CD14-positive monocyte (primary cell): Measurements from ENCODE around the gene PPM1G. TPM values are rescaled to one million over a fixed set of nuclear protein-coding genes. Genes with fewer than 3 reads are reported as not detected.

ENCODE experiments used
- DNase-seq, 3 donors: peaks; one replicate each; pipeline ENCODE4 v3.0.0-alpha.2; 2011 to 2022
- H2AFZ ChIP-seq: 2 replicates; pipeline ENCODE4 v1.6.0; 2012; ENCODE audit warnings: mild to moderate bottlenecking, low read depth, low read length, inconsistent platforms; ENCODE audit not compliant: insufficient read depth, poor library complexity, severe bottlenecking
- H3K27ac ChIP-seq, 2 donors: 1 replicate in 1 of 2; 2 replicates in 1 of 2; pipeline ENCODE4 v1.5.1; 2012 to 2013; ENCODE audit warnings: low read length in 2 of 2, control low read depth in 1 of 2, inconsistent platforms in 1 of 2, low read depth in 1 of 2, mild to moderate bottlenecking in 1 of 2
- H3K27me3 ChIP-seq, 2 donors: one replicate each; pipeline versions ENCODE4 v1.6.0 to v1.6.1; 2011 to 2013; ENCODE audit warnings: low read length in 2 of 2; ENCODE audit not compliant: control insufficient read depth in 2 of 2, insufficient read depth in 2 of 2
- H3K36me3 ChIP-seq, 2 donors: replicated peaks in 1 of 2; 1 replicate in 1 of 2; 2 replicates in 1 of 2; pipeline versions ENCODE4 v1.5.1 to v1.6.1; 2012 to 2013; ENCODE audit warnings: low read length in 2 of 2, control low read depth in 1 of 2, inconsistent platforms in 1 of 2, mild to moderate bottlenecking in 1 of 2; ENCODE audit not compliant: insufficient read depth in 2 of 2, control insufficient read depth in 1 of 2
- H3K4me1 ChIP-seq, 2 donors: 1 replicate in 1 of 2; 2 replicates in 1 of 2; pipeline versions ENCODE4 v1.5.1 to v1.6.1; 2012 to 2013; ENCODE audit warnings: low read length in 2 of 2, control low read depth in 1 of 2, inconsistent platforms in 1 of 2, mild to moderate bottlenecking in 1 of 2, moderate library complexity in 1 of 2; ENCODE audit not compliant: insufficient read depth in 2 of 2, control insufficient read depth in 1 of 2
- H3K4me2 ChIP-seq: replicated peaks from 2 replicates; pipeline ENCODE3; 2012; ENCODE audit warnings: low read length, moderate library complexity, mild to moderate bottlenecking; ENCODE audit not compliant: poor library complexity, severe bottlenecking; ENCODE audit errors: extremely low read depth
- H3K4me3 ChIP-seq, 3 experiments: fragments of 200-600 bp in 1 of 3; sonication (generic) in 1 of 3; replicated peaks in 1 of 3; 1 replicate in 2 of 3; 2 replicates in 1 of 3; pipeline ENCODE4 v1.5.1; 2011 to 2013; ENCODE audit warnings: low read length in 3 of 3, mild to moderate bottlenecking in 3 of 3, control low read depth in 2 of 3, low read depth in 2 of 3, inconsistent platforms in 1 of 3, moderate library complexity in 1 of 3
- H3K79me2 ChIP-seq: 2 replicates; pipeline ENCODE4 v1.6.0; 2012; ENCODE audit warnings: mild to moderate bottlenecking, control low read depth, inconsistent platforms, low read length, moderate library complexity; ENCODE audit not compliant: insufficient read depth
- H3K9ac ChIP-seq: 2 replicates; pipeline ENCODE4 v1.6.0; 2017; ENCODE audit warnings: low read length, mild to moderate bottlenecking; ENCODE audit not compliant: insufficient read depth, poor library complexity, severe bottlenecking
- H3K9me3 ChIP-seq, 2 donors: replicated peaks in 1 of 2; 1 replicate in 1 of 2; 2 replicates in 1 of 2; pipeline versions ENCODE4 v1.5.1 to v1.6.1; 2012 to 2013; ENCODE audit warnings: low read length in 2 of 2, control low read depth in 1 of 2; ENCODE audit not compliant: control insufficient read depth in 1 of 2, insufficient read depth in 1 of 2
- H4K20me1 ChIP-seq: 2 replicates; pipeline ENCODE4 v1.6.0; 2012; ENCODE audit warnings: mild to moderate bottlenecking, low read length, control low read depth, moderate library complexity; ENCODE audit not compliant: insufficient read depth
- H3K27ac Mint-ChIP-seq, 7 donors: one replicate each; pipeline ENCODE4 v1.8.0; 2020; ENCODE audit warnings: mild to moderate bottlenecking in 7 of 7, mixed read lengths in 7 of 7, moderate library complexity in 6 of 7, inconsistent platforms in 2 of 7
- H3K27me3 Mint-ChIP-seq, 3 donors: one replicate each; pipeline ENCODE4 v1.8.0; 2021 to 2022; ENCODE audit warnings: low read depth in 3 of 3, mild to moderate bottlenecking in 3 of 3, mixed read lengths in 3 of 3, moderate library complexity in 3 of 3, inconsistent platforms in 1 of 3
- H3K36me3 Mint-ChIP-seq, 2 donors: one replicate each; pipeline ENCODE4 v1.8.0; 2020; ENCODE audit warnings: mixed read lengths in 2 of 2, inconsistent platforms in 1 of 2, mild to moderate bottlenecking in 1 of 2
- H3K4me1 Mint-ChIP-seq: one replicate; pipeline ENCODE4 v1.8.0; 2020; ENCODE audit warnings: mild to moderate bottlenecking, mixed read lengths
- H3K4me3 Mint-ChIP-seq, 2 donors: one replicate each; pipeline ENCODE4 v1.8.0; 2020; ENCODE audit warnings: mild to moderate bottlenecking in 2 of 2, mixed read lengths in 2 of 2, moderate library complexity in 1 of 2
- H3K9me3 Mint-ChIP-seq, 7 donors: one replicate each; pipeline ENCODE4 v1.8.0; 2020 to 2022; ENCODE audit warnings: mixed read lengths in 7 of 7, mild to moderate bottlenecking in 6 of 7, moderate library complexity in 6 of 7, inconsistent platforms in 2 of 7
- CTCF ChIP-seq: fragments of 200-600 bp; IDR thresholded peaks from one replicate; pipeline ENCODE4 v1.8.0; 2022; ENCODE audit warnings: antibody characterized with exemption, mild to moderate bottlenecking
- WGBS: methylation state at CpG from one replicate; pipeline ENCODE4 v1.1.5; 2013; ENCODE audit warnings: missing lambda C conversion rate; ENCODE audit not compliant: insufficient coverage; 5-methylcytosine and 5-hydroxymethylcytosine counted together
- intact Hi-C, 2 donors: fragments of 100-400 bp; cut with micrococcal nuclease; formaldehyde crosslinking; loops; one replicate each; pipeline versions ENCODE4 v1.15.0 to v1.15.1; 2023
- polyA plus RNA-seq, 3 donors: library from polyadenylated mRNA; depleted of rRNA in 1 of 3; unstranded in 2 of 3; stranded (reverse) in 1 of 3; fragments of 300-500 nt in 2 of 3; fragments of >200 nt in 1 of 3; fragmentation: Illumina TruSeq in 2 of 3; gene quantifications; 1 replicate in 2 of 3; 2 replicates in 1 of 3; pipeline ENCODE4 v1.2.3, GENCODE V29; 2012 to 2021

PPM1G gene
- polyA plus RNA-seq, 3 donors: 31.9 to 54.3 (median 47.3) TPM

GRCh38 chr2:27369471-27370025 lies 39.8 kb downstream of the PPM1G start:
- H3K79me2 ChIP-seq: peaks cover 56% of the 10 kb centered on the region
- peak overlapping the region; percentile 69 to 96 (median 83) for H3K4me3 ChIP-seq
- H3K9me3 ChIP-seq: no peaks in the 10 kb centered on the region
- H3K27ac ChIP-seq: peak overlapping the region; percentile 69 to 96
- H3K4me1 Mint-ChIP-seq: peaks cover 36% of the 10 kb centered on the region
- WGBS: 0% methylated on average over 18 of the region's 18 CpGs
- intact Hi-C loops: loop anchor here (1.0 to 10.0 kb wide), 6 partner anchors 11 to 125 kb away; partner anchors contain the start of genes GTF3C2 (in 2 of the 2), NRBP1 (in 2 of the 2), PPM1G (in 2 of the 2) and FNDC4 (in 1 of the 2)
- H3K4me1 ChIP-seq: peaks cover 32 to 36% of the 10 kb centered on the region in 2 donors
- H3K36me3 Mint-ChIP-seq: peaks cover 54 to 65% of the 10 kb centered on the region in 2 donors
- H3K4me2 ChIP-seq: peak overlapping the region; percentile 84
- peak overlapping the region; percentile 91 to 98 (median 95) for H3K27ac Mint-ChIP-seq
- no peak for TF ChIP-seq CTCF
- no peaks in the 10 kb centered on the region for H3K9me3 Mint-ChIP-seq
- peaks cover 7% of the 10 kb centered on the region for H4K20me1 ChIP-seq
- H3K36me3 ChIP-seq: peaks cover 55 to 65% of the 10 kb centered on the region in 2 donors
- no peaks in the 10 kb centered on the region for H3K27me3 Mint-ChIP-seq
- H3K4me3 Mint-ChIP-seq: peak overlapping the region; percentile 96 to 98
- H3K27me3 ChIP-seq: no peaks in the 10 kb centered on the region
- DNase-seq: no peak
- H3K9ac ChIP-seq: peak overlapping the region; percentile 96
- H2AFZ ChIP-seq: peak overlapping the region; percentile 96

- no peak overlapping the region for H3K4me3 Mint-ChIP-seq
- Histone ChIP-seq H4K20me1 (no peaks in the 10 kb centered on the region), H3K9me3 (no peaks in the 10 kb centered on the region), H3K79me2 (peaks cover 8% of the 10 kb centered on the region), H3K4me2 (no peak overlapping the region), H2AFZ (no peak overlapping the region), H3K4me3 (no peak overlapping the region), H3K27me3 (no peaks in the 10 kb centered on the region), H3K36me3 (peaks cover 46 to 58% of the 10 kb centered on the region in 2 donors), H3K4me1 (peaks cover 2 to 4% of the 10 kb centered on the region in 2 donors), H3K9ac (no peak overlapping the region), H3K27ac (no peak overlapping the region)
- peak overlapping the region in 1 of 7 donors; percentile 46 for H3K27ac Mint-ChIP-seq
- no peak for TF ChIP-seq CTCF
- peaks cover 5% of the 10 kb centered on the region for H3K4me1 Mint-ChIP-seq
- H3K27me3 Mint-ChIP-seq: peaks cover 0 to 2% (median 0%) of the 10 kb centered on the region in 3 donors
- peaks cover 45 to 57% of the 10 kb centered on the region in 2 donors for H3K36me3 Mint-ChIP-seq
- intact Hi-C loops: no loop called here
- H3K9me3 Mint-ChIP-seq: no peaks in the 10 kb centered on the region
- 100% methylated on average over 2 of the region's 2 CpGs for WGBS
- no peak for DNase-seq
These were observed 45.5 kb downstream of the PPM1G start for GRCh38 chr2:27363933-27364332.
